Immature natural killer cell (primary cell): Measurements from ENCODE around the gene KRT6B. TPM values are rescaled to one million over a fixed set of nuclear protein-coding genes. Genes with fewer than 3 reads are reported as not detected.

ENCODE experiments used
- polyA plus RNA-seq, 3 donors: library from polyadenylated mRNA; unstranded; fragments of 300-500 nt; fragmentation: Illumina TruSeq; gene quantifications; one replicate each; pipeline ENCODE4 v1.2.3, GENCODE V29; 2021

KRT6B gene
- polyA plus RNA-seq, 3 donors from 2014 or later: 0.82 TPM; not detected in 2

Other genes starting within 250 kb of the KRT6B start
- not detected for gene KRT7, start 218.9 kb downstream of the KRT6B start, polyA plus RNA-seq
- gene KRT86, start 177.5 kb downstream of the KRT6B start, polyA plus RNA-seq: 10 to 100 TPM in 2 of 3 donors, 1 to 10 TPM in 1; 6.6 to 13.1 (median 12.5) TPM
- gene KRT81, start 160.6 kb downstream of the KRT6B start, polyA plus RNA-seq: 1 to 10 TPM; 2.2 to 3.7 (median 3.6) TPM
- gene KRT83, start 130.7 kb downstream of the KRT6B start, polyA plus RNA-seq: not detected
- not detected for gene KRT85, start 84.7 kb downstream of the KRT6B start, polyA plus RNA-seq
- not detected for gene KRT84, start 66.5 kb downstream of the KRT6B start, polyA plus RNA-seq
- gene KRT82, start 45.8 kb downstream of the KRT6B start, polyA plus RNA-seq: not detected
- gene KRT75, start 17.8 kb downstream of the KRT6B start, polyA plus RNA-seq: not detected
- gene KRT6C, start 21.7 kb upstream of the KRT6B start, polyA plus RNA-seq: not detected
- not detected for gene KRT6A, start 41.1 kb upstream of the KRT6B start, polyA plus RNA-seq
- not detected for gene KRT5, start 68.2 kb upstream of the KRT6B start, polyA plus RNA-seq
- gene KRT71, start 101.0 kb upstream of the KRT6B start, polyA plus RNA-seq: not detected
- not detected for gene KRT74, start 121.7 kb upstream of the KRT6B start, polyA plus RNA-seq
- gene KRT72, start 149.3 kb upstream of the KRT6B start, polyA plus RNA-seq: under 1 TPM in 2 of 3 donors, not detected in 1; 0.34 to 0.93 TPM
- 1 to 10 TPM in 1 of 3 donors, under 1 TPM in 1, not detected in 1; 0.82 to 3.3 TPM for gene KRT73, start 166.4 kb upstream of the KRT6B start, polyA plus RNA-seq
- 1 to 10 TPM in 1 of 3 donors, under 1 TPM in 2; 0.51 to 1.3 (median 0.61) TPM for gene KRT2, start 200.1 kb upstream of the KRT6B start, polyA plus RNA-seq
- gene KRT1, start 228.3 kb upstream of the KRT6B start, polyA plus RNA-seq: not detected